ENCODE measurements around the gene OR6B1. TPM values are rescaled to one million over a fixed set of nuclear protein-coding genes. Genes with fewer than 3 reads are reported as not detected.

The OR6B1 gene
- not detected in 2 replicates for total RNA-seq (2014; rRNA removed; shearing (Covaris generic))

GRCh38 chr7:144000020-144000419, at the start of gene OR6B1:
TSS of gene OR6B1 (plus strand) at chr7:144000320. CDS start at chr7:144003997, 3,677 bp downstream.
- no peak for DNase-seq (ENCODE audit: low read depth)

DNA sequence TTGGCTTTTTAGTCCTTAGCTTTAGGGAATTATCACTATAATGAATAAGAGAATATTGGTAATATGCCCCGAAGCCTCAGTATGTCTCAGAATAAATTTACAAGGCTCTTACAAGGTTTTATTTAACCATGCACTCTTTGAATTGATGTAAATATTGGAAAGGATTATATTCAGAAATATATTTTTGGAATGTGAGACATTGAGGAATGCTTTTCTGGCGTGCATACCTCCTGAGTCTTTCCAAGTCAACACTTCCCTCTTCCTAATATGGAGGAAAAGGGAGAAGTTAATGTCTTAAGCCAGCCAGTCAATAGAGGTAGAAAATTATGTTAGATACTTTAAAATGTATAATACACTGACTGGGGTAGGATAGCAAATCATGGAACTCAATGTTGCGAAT, 46.7 kb upstream of the OR6B1 start:
- DNase-seq (ENCODE audit: low read depth): no peak

DNA sequence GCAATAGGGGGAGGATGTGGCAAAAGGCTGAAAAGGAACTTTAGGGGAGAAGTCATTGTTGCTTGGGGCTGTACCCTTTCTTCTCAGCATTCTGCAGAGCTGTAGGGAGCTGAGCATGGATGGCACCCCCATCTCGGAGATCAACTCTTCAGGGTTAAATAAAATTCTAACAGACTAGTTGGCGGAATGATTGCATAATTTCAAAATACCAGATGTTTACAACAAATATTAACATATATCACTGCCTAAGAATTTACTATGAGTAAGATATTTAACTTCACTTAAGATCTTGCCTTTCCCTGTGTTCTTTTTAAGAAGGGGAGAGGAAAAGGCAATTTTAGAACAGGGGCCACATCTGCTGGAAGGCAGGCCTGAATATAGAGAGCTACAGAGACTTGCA, 46.0 kb upstream of the OR6B1 start:
- no peak for DNase-seq (ENCODE audit: low read depth)

- DNase-seq (ENCODE audit: low read depth): no peak
Measured at GRCh38 chr7:143954544-143954943, 45.6 kb upstream of the OR6B1 start, which contains the start of gene OR2F1. TSS of gene OR2F1 (plus strand) at chr7:143954844. CDS start at chr7:143959971, 5,127 bp downstream.

DNA sequence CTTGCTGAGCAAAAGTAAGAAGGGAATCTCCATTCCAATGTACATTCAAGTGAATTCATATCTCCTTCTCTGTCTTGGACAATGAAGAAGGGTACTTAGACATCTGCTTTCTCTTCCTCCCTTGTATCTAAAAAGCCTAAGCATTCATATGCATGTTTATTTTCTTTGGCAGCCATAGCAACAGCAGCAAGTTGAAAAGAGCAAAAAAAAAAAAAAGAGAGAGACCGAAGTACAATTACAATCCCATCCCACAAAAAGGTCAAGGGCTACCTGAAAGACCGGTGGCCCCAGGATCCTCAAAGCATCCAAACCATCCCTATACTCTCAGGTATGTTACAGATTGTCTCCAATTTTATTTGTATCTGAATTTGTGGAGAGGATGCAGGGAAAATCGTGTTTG, 41.3 kb upstream of the OR6B1 start:
- no peak for DNase-seq (ENCODE audit: low read depth)

GRCh38 chr7:143960813-143961610, 39.1 kb upstream of the OR6B1 start:
- no peak for DNase-seq (ENCODE audit: low read depth)

DNA sequence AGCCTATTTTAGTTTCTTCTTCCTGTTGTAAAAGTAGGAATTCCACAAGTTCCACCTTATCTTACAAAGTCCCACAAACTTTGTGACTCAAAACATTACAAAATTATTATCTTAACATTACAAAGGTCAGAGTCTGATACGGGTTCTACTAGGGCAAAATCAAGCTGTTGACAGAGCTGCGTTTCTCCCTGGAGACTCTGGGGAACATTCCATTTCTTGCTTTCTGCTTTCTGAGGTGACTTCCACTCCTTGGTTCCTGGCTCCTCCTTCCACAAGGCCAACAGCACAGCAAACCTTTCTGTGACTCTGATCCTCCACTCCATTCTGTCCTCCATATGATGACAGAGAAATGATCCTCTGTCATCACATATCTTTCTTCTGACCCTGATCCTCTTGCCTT, 34.8 kb upstream of the OR6B1 start:
- no peak for DNase-seq (ENCODE audit: low read depth)

GRCh38 chr7:143967398-143967797, 32.7 kb upstream of the OR6B1 start:
- no peak for DNase-seq (ENCODE audit: low read depth)

DNA sequence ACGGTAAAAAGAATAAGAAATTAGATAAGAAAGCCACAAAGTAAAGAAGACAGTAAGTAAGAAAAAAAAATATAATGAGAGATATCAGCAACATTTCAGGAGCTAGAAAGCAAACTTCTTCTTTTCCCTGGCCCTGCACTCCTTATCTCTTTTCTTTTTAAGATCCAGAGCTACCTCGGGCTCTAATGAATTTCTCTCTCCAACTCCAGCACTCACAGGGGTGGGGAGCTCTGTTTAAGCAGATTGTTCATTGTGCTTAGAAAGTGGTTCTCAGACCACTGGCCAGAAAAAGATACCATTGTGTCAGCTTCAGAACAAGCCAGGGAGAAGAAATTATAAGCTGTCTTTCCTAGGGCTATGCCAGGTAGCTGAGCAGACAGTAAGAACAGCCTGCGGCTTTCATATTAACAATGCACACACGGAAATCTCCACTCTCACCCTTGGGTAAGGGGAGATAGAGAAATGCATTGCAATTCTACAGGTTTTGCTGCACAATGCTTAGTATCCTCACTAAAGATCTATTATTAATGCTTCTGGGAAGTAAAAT, 26.2 kb upstream of the OR6B1 start:
- DNase-seq (ENCODE audit: low read depth): no peak

DNA sequence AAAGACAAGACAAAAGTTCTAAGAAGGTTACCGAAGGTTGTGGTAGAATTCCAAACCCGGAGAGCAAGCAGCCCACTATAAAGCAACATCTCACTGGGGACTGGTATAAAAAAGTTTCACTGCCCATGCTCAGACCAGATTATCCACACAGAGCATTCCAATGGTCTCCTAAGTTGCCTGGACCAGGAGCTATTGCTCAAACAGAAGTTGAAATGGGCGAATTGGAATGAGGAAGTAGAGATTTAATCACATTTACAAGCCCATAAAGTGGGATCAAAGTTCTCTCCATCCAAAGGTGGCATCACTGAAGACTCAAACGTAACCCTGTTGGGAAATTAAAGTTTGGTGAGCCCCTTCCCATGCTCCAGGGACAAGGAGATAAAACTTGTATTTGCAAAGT, 25.7 kb upstream of the OR6B1 start:
- DNase-seq (ENCODE audit: low read depth): no peak

DNA sequence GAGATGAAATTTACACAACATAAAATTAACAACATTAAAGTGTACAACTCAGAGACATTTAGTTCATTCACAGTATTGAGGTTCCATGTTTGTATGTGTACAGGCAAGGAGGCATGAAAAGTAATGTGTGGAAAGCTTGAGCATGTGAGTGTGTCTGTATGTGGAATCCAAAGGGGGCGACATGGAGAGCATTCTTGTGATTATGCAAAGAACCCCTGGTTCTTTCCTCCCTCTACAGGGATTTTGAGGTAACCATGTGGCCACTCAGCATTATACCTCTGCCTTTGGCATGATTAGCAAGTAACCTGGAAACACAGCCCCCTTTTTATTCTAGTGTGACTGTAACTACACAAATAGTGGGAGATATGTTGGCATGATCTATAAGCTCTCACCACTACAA, 24.5 kb upstream of the OR6B1 start:
- no peak for DNase-seq (ENCODE audit: low read depth)

DNA sequence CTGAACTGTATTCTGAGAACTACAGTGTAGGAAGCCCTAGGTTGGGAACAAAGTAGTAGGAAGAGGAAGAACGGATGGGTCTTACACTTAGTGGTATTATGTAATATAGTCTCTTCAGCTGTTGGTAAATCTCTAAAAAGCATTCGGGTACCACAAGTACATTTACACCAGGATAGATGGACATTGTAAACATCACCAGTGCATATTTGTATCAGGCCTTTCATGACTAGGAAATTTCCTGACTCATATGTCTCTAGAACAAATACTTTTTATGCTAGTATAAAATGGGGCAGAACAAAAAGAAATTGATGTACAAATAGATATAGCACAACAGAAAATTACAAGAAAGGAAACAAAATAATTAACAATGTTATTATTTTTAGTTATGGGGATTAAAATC, 21.5 kb upstream of the OR6B1 start:
- DNase-seq (ENCODE audit: low read depth): no peak

- peak; percentile 77 for DNase-seq (ENCODE audit: low read depth)
Measured at GRCh38 chr7:143979359-143979758, 20.8 kb upstream of the OR6B1 start.

DNA sequence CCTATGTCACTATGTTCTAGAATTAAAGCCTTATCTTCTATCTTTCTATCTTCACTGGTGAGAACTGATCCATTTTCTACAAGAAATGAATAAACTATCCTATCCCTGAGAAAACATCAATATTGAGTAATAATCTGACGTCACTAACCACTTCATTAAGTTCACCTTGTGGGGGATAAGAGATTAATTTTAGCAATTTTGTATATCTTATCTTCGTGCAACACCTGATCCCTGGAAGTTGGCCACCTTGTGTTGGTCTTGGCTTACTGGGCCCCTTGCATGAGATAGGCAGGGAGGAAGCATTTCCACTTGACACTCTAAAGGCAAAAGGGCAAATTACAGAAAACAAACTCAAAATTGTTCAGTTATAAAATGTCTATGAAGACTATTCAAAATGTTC, 20.1 kb upstream of the OR6B1 start:
- no peak for DNase-seq (ENCODE audit: low read depth)

GRCh38 chr7:143980746-143981510, 19.2 kb upstream of the OR6B1 start:
- no peak for DNase-seq (ENCODE audit: low read depth)

GRCh38 chr7:143983960-143984359, 16.2 kb upstream of the OR6B1 start:
- no peak for DNase-seq (ENCODE audit: low read depth)

DNA sequence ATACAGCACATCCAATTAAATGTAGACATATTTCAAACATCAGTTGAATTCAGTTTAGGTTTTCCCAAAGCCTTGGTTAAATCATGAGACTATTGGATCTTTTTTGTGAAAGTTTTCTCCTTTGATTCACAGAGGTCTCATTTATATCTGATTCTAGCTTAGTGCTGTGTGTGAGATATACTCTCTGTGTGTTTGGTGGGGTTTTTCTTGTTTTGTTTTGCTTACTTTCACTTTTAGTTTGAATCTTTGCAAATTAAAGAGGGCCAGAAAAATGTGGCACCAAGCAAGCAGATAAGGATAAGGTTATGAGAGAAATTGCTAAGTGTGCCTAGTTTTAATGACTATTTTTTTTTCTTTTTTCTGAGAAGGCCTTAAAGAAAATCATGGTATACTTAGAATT, 12.6 kb upstream of the OR6B1 start:
- no peak for DNase-seq (ENCODE audit: low read depth)

DNA sequence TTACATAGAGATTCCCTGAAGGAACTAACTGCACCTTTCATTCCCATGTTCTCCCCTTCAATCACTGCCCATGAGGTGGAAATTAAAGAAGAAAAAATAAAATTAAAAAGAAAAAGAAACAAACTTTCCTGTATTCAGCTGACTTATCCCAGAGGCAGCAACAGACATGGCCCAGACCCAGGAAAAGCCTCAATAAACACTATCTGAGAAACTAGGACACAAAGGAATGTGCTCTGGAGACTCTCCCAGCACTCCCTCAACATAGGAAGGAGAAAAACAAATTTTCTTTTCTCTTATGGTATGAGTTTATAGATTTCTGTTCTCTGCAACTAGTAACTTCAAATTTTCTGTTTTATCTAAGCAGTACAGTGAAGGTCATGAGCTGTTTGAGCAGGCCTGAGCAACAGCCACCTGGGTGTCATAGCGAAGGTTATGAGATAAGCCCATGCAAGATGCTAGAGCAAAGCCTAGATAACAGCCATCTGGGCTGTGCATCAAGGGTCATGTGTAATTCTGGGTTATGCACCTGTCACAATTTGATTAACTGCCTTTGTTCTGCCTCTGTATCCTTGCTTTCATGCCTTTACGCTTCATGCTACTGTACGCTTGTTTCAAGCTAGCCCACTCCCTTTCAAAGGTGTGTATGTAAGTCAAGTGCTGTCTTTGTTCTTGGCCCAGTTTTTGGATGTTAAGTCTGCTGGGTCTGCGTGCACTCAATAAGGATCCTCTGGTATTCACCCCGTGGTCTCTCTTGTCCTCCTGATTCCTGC, 11.0 kb upstream of the OR6B1 start:
- no peak for DNase-seq (ENCODE audit: low read depth)

DNA sequence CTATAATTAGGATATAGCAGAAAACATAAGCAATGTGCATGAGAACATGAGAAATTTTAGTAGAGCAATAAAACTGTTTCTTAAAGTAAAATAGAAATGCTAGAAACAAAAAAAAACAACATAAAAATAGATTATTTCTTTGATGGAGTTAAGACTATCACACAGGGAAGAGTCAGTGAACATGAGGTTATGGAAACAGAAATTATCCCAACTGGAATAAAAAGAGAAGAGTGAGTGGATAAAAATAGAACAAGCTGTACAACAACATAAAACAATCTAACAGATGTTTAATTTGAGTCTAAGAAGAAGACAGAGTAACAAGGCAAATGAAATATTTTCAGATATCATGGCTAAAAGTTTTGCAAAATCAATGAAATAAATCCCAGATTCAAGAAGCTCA, 7.5 kb upstream of the OR6B1 start:
- no peak for DNase-seq (ENCODE audit: low read depth)

DNA sequence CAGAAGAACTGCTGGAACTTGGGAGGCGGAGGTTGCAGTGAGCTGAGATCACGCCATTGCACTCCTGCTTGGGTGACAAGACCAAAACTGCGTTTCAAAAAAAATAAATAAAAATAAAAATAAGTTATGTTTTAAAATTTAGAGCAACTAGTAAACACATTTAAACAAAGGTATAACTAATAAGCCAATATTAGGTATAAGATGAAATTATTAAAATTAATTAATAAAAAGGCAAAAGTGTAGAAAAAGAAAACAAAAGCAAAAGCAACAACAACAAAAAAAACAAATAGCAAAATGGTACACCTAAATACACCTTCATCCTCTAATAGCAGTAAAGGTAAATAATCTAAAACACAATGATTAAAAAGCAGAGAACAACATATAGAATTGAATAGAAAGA, 6.2 kb upstream of the OR6B1 start:
- DNase-seq (ENCODE audit: low read depth): no peak

DNA sequence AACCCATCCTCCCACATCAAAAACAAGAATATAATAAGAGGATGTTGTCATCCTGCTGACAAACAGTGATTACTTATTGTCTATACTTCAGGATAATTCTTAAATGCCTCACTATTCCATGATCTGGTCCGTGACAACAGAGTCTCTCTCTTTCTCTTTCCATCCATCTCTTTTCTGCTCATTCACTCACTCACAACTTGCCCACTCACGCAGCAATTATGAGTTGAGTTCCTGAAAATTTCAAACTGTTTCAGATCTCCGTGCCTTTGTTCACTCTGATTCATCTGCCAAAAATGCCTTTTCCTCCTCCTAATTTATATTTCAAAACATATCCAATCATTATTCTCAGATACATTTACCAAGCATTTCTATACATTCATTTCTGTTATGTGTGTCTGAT, 1.4 kb downstream of the OR6B1 start:
- DNase-seq (ENCODE audit: low read depth): no peak

DNA sequence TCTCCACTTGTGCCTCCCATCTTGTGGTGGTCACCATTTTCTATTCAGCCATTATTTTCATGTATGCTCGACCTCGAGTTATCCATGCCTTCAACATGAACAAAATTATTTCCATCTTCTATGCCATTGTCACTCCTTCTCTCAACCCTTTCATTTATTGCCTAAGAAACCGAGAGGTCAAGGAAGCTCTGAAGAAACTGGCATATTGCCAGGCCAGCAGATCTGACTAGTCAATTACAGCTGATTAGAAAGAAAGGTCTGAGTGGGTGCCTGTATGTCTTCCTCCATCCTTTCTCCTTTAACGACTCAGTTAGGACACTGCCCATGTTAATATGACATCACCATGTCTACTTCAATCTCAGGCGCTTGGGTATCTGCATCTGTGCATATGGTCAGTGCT, 4.6 kb downstream of the OR6B1 start:
- DNase-seq (ENCODE audit: low read depth): no peak

Data from RPMI7951 (cell line).